OCI-LY7 (cell line): ENCODE data around the gene CYP4A22. TPM values are rescaled to one million over a fixed set of nuclear protein-coding genes. Genes with fewer than 3 reads are reported as not detected.

Experiments
- BruUV-seq: library from RNA; stranded (reverse); fragments of 400-500 nt; replicated peaks from 2 replicates; lab custom pipeline; 2021; lab: Mats Ljungman, UMichigan
- CTCF ChIA-PET: fragments of 300-600 bp; sonication (Branson Sonifier 250); formaldehyde crosslinking; loops from one replicate; lab custom pipeline; 2022; ENCODE audit warnings: antibody characterized with exemption; ENCODE audit not compliant: unreplicated experiment; lab: Charles Lee
- POLR2A ChIA-PET: fragments of 300-600 bp; sonication (Branson Sonifier 250); formaldehyde crosslinking; loops from one replicate; lab custom pipeline; 2022; ENCODE audit warnings: antibody characterized with exemption; lab: Charles Lee
- DNase-seq: peaks from one replicate; pipeline ENCODE4 v3.0.0-alpha.2; 2015; ENCODE audit warnings: low spot score
- H2AFZ ChIP-seq: fragments of 200-600 bp; sonication (generic), shearing (Covaris generic); 2 replicates; pipeline ENCODE4 v1.6.1; 2014; ENCODE audit warnings: mild to moderate bottlenecking, antibody characterized with exemption, low read length, moderate library complexity
- H3K27ac ChIP-seq: fragments of 200-600 bp; sonication (generic); 2 replicates; pipeline ENCODE4 v1.5.1; 2014; ENCODE audit warnings: mixed run types, low read depth, mild to moderate bottlenecking, moderate library complexity, low read length, inconsistent platforms; ENCODE audit not compliant: poor library complexity, severe bottlenecking
- H3K36me3 ChIP-seq: fragments of 200-600 bp; sonication (generic); 2 replicates; pipeline ENCODE4 v1.6.1; 2014; ENCODE audit warnings: mild to moderate bottlenecking, antibody characterized with exemption, low read length, moderate library complexity, mixed read lengths; ENCODE audit not compliant: insufficient read depth
- H3K4me1 ChIP-seq: fragments of 200-600 bp; sonication (generic); 2 replicates; pipeline ENCODE4 v1.5.1; 2014; ENCODE audit warnings: mild to moderate bottlenecking, low read length; ENCODE audit not compliant: insufficient read depth, poor library complexity, severe bottlenecking
- H3K4me2 ChIP-seq: fragments of 200-600 bp; sonication (generic); 2 replicates; pipeline ENCODE4 v1.6.1; 2014; ENCODE audit warnings: mild to moderate bottlenecking, low read length
- H3K4me3 ChIP-seq: fragments of 200-600 bp; sonication (generic); 2 replicates; pipeline ENCODE4 v1.5.1; 2014; ENCODE audit warnings: mild to moderate bottlenecking, low read depth, low read length; ENCODE audit not compliant: poor library complexity, severe bottlenecking
- H3K79me2 ChIP-seq: fragments of 200-600 bp; sonication (generic); 2 replicates; pipeline ENCODE4 v1.6.1; 2016; ENCODE audit warnings: low read depth, mild to moderate bottlenecking, low read length, moderate library complexity, mixed read lengths; ENCODE audit not compliant: insufficient read depth
- H3K9me2 ChIP-seq: fragments of 200-600 bp; sonication (generic); 2 replicates; pipeline ENCODE4 v1.6.1; 2016; ENCODE audit warnings: mild to moderate bottlenecking, low read length, mixed read lengths; ENCODE audit not compliant: insufficient read depth
- H3K9me3 ChIP-seq: fragments of 200-600 bp; sonication (generic); 2 replicates; pipeline ENCODE4 v1.6.1; 2014; ENCODE audit warnings: mild to moderate bottlenecking, mixed run types, low read length, mixed read lengths
- H4K20me1 ChIP-seq: fragments of 200-600 bp; sonication (generic); 2 replicates; pipeline ENCODE4 v1.6.1; 2014; ENCODE audit warnings: mild to moderate bottlenecking, antibody characterized with exemption, low read length, moderate library complexity, mixed read lengths; ENCODE audit not compliant: insufficient read depth
- EZH2phosphoT487 ChIP-seq: fragments of 200-600 bp; sonication (generic); IDR thresholded peaks from 2 replicates; pipeline ENCODE4 v1.6.1; 2018; ENCODE audit warnings: low read depth, borderline replicate concordance, mild to moderate bottlenecking, mixed run types, antibody characterized with exemption, low read length, moderate library complexity, mixed read lengths
- intact Hi-C: fragments of 100-400 bp; cut with micrococcal nuclease; formaldehyde crosslinking; loops from one replicate; pipeline ENCODE4 v1.10.0; 2022; ENCODE audit not compliant: unreplicated experiment
- total RNA-seq, 2 experiments: library from RNA; depleted of rRNA in 1 of 2; stranded (reverse); fragments of >200 nt in 1 of 2; shearing (Covaris generic) in 1 of 2; gene quantifications; 2 replicates each; pipeline ENCODE4 v1.2.3, GENCODE V29; 2014 to 2022
- TF ChIP-seq, protein P1 (sequence below): fragments of 200-600 bp; sonication (generic); conservative IDR thresholded peaks from 2 replicates; pipeline ENCODE4 v1.5.1; 2014; ENCODE audit warnings: mild to moderate bottlenecking, antibody characterized with exemption, low read length, moderate library complexity, mixed read lengths

Gene CYP4A22
- total RNA-seq, 2 experiments from 2014 or later, result not detected

GRCh38 chr1:47178020-47178419 is 40.8 kb downstream of the CYP4A22 start:
- intact Hi-C loops, result loop anchor here (5.0 kb wide), 1 partner anchor 259 kb away; the partner anchor contains the start of gene FOXD2
- no peaks in the 10 kb centered on the region for H3K36me3 ChIP-seq
- H3K9me2 ChIP-seq, result no peaks in the 10 kb centered on the region
- TF ChIP-seq EZH2phosphoT487, result no peak
- TF ChIP-seq, protein P1, sequence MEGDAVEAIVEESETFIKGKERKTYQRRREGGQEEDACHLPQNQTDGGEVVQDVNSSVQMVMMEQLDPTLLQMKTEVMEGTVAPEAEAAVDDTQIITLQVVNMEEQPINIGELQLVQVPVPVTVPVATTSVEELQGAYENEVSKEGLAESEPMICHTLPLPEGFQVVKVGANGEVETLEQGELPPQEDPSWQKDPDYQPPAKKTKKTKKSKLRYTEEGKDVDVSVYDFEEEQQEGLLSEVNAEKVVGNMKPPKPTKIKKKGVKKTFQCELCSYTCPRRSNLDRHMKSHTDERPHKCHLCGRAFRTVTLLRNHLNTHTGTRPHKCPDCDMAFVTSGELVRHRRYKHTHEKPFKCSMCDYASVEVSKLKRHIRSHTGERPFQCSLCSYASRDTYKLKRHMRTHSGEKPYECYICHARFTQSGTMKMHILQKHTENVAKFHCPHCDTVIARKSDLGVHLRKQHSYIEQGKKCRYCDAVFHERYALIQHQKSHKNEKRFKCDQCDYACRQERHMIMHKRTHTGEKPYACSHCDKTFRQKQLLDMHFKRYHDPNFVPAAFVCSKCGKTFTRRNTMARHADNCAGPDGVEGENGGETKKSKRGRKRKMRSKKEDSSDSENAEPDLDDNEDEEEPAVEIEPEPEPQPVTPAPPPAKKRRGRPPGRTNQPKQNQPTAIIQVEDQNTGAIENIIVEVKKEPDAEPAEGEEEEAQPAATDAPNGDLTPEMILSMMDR, result no peak
- no peak overlapping the region for H2AFZ ChIP-seq
- ChIA-PET CTCF (interaction anchor here (1.4 kb wide), 1 partner anchor 15 kb away, joined by 6 read pairs; no protein-coding TSS in a partner anchor), POLR2A (no interaction called here)
- no peak for DNase-seq
- no peaks in the 10 kb centered on the region for H4K20me1 ChIP-seq
- H3K9me3 ChIP-seq, result no peaks in the 10 kb centered on the region
- H3K4me1 ChIP-seq, result no peaks in the 10 kb centered on the region
- H3K4me3 ChIP-seq, result no peak overlapping the region
- no peaks in the 10 kb centered on the region for H3K79me2 ChIP-seq
- no TSS peak for BruUV-seq
- no peak overlapping the region for H3K4me2 ChIP-seq
- no peak overlapping the region for H3K27ac ChIP-seq

DNA sequence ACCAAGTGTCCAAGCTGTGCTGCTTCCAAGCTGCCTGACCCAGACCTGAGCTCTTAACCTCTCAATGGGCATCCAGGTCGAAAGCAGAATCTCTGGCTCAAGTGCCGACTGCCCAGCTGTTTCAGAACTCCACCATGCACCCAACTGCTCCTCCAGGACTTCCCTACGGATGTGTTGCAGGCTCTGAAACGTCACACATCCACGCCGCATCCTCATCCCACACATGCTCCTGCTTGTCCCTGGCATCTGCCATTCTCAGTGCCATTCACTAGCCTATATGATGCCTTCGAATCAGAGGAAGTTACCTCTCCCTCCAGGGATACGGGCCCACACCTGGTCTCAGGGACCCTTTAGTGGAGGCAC is 41.4 kb downstream of the CYP4A22 start:
- ChIA-PET POLR2A (no interaction called here), CTCF (interaction anchor here (0.6 to 1.4 kb wide), 4 partner anchors 11 to 219 kb away, joined by 3 to 6 read pairs (median 4); no protein-coding TSS in a partner anchor)
- H3K27ac ChIP-seq, result no peak overlapping the region
- H3K4me2 ChIP-seq, result no peak overlapping the region
- intact Hi-C loops, result loop anchor here (5.0 kb wide), 1 partner anchor 259 kb away; the partner anchor contains the start of gene FOXD2
- DNase-seq, result no peak
- TF ChIP-seq, protein P1, result no peak
- TF ChIP-seq EZH2phosphoT487, result no peak
- no peak overlapping the region for H2AFZ ChIP-seq
- no peaks in the 10 kb centered on the region for H3K79me2 ChIP-seq
- no peaks in the 10 kb centered on the region for H4K20me1 ChIP-seq
- no peaks in the 10 kb centered on the region for H3K4me1 ChIP-seq
- BruUV-seq, result no TSS peak
- H3K4me3 ChIP-seq, result no peak overlapping the region
- no peaks in the 10 kb centered on the region for H3K36me3 ChIP-seq
- H3K9me3 ChIP-seq, result no peaks in the 10 kb centered on the region
- no peaks in the 10 kb centered on the region for H3K9me2 ChIP-seq
